Measurements from ENCODE around the gene RAB3C.

RAB3C gene

DNA sequence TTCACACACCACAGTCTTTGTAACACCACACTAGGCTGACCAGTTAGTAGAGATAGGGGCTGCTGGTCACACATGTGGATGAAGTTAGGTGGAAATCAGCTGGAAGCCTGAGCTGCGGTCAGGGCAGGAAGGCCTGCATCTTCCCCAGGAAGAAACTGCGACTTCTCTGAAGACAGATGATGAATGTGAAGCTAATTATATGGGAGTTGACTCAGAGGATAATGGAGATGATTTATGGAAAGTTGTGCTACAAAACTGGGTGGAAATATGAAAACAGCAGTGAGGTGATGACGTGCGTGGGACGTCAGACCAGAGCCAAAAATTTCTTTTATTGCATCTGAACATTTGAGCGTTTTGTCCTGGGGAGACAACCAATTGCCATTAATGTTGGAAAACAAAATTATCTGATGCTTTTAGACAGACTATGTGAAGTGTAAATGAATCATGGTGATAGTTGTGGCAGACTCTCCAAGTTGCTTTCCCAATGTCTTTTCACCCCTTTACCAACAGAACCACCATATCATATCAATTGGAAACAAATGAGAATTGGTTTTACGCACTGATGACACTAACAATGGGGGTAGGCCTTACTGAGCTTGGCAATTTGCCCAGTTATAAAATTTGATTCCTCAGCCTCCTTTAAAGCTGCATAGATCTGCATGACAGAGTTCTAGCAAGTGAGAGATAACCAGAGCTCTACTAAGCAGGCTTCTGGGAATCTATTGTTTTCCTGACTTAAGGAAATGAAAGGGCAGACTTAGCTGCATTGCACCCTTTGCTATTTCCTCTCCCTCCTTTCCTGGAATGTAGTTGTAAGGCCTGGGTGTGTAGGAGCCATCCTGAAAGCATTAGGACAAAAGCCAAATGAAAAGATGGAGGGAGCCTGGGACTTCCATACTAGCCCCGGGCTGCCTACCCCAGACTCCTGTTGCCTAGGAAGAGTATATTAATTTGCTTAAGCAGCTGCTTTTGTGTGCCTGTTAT lies 84.0 kb downstream of the RAB3C start:
- Mint-ChIP-seq H3K27me3 (ENCODE audit: low read depth, poor library complexity) (no peaks in the 10 kb centered on the region), H3K27ac (no peak overlapping the region), H3K36me3 (ENCODE audit: low read depth) (no peaks in the 10 kb centered on the region), H3K4me1 (peaks cover 8% of the 10 kb centered on the region), H3K4me3 (no peak overlapping the region), H3K9me3 (no peaks in the 10 kb centered on the region)
- DNase-seq: no peak
- TF ChIP-seq, protein P1, sequence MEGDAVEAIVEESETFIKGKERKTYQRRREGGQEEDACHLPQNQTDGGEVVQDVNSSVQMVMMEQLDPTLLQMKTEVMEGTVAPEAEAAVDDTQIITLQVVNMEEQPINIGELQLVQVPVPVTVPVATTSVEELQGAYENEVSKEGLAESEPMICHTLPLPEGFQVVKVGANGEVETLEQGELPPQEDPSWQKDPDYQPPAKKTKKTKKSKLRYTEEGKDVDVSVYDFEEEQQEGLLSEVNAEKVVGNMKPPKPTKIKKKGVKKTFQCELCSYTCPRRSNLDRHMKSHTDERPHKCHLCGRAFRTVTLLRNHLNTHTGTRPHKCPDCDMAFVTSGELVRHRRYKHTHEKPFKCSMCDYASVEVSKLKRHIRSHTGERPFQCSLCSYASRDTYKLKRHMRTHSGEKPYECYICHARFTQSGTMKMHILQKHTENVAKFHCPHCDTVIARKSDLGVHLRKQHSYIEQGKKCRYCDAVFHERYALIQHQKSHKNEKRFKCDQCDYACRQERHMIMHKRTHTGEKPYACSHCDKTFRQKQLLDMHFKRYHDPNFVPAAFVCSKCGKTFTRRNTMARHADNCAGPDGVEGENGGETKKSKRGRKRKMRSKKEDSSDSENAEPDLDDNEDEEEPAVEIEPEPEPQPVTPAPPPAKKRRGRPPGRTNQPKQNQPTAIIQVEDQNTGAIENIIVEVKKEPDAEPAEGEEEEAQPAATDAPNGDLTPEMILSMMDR (IDR thresholded peaks at IDR 0.05): no peak

DNA sequence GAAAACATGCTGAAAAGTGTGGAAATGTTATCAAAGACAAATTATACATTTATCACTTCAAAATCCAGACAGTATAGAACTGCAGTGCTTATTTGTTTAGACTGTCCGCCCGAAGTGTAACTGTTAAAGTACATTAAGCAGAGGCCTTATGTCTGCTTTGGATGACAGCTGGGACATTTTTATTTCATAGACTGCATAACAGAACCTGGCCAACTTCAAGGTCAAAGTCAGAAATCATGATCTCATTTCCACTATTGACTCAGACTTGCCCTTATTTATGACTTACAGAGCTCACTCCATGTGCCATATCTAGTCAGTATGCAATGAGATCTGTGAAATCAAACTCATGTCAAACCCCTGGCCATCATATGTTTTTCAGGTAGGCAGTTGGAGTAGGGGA lies 87.7 kb downstream of the RAB3C start:
- Mint-ChIP-seq H3K36me3 (ENCODE audit: low read depth) (no peaks in the 10 kb centered on the region), H3K9me3 (no peaks in the 10 kb centered on the region), H3K27me3 (ENCODE audit: low read depth, poor library complexity) (no peaks in the 10 kb centered on the region), H3K4me3 (no peak overlapping the region), H3K27ac (no peak overlapping the region), H3K4me1 (peaks cover 8% of the 10 kb centered on the region)
- TF ChIP-seq, protein P1 (IDR thresholded peaks at IDR 0.05): no peak
- DNase-seq: no peak

DNA sequence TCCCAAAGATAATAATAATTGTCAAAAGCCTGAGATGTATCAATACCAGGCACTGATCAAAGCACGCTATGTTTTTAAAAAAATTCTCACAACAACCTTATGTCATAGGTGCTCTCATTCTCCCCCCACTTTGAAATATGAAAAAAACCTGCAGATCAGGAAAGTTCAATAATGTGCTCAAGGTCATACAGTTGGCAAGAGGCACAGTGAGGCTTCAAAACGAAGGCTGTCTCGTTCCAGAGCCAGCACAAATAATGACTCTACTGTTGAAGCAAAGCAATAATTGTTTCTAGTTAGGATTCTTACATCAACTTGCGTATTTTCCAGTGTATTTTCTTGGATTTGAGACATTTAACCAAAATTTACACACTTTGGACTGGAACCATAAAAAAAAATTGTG lies 88.3 kb downstream of the RAB3C start:
- Mint-ChIP-seq H3K4me1 (peaks cover 8% of the 10 kb centered on the region), H3K9me3 (no peaks in the 10 kb centered on the region), H3K27ac (no peak overlapping the region), H3K4me3 (no peak overlapping the region), H3K27me3 (ENCODE audit: low read depth, poor library complexity) (no peaks in the 10 kb centered on the region), H3K36me3 (ENCODE audit: low read depth) (no peaks in the 10 kb centered on the region)
- TF ChIP-seq, protein P1 (IDR thresholded peaks at IDR 0.05): no peak
- DNase-seq: no peak

DNA sequence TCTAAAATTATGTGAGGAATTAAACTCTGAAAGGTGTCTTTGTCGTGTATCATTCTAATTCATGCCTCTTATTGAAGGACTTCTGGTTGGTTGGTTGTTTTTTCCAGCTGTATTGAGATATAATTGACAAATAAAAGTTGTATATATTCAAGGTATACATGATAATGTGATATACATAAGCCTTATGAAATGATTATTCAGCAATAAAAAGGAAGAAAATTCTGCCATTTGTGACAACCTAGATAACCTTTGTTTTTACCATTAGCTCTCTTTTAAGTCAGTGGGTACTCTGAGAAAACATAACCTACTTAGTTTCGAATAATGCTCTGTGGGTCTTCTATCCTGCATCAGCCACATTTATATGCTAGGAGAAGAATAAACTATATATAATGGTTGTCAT lies 89.6 kb downstream of the RAB3C start:
- no peak for DNase-seq
- H3K4me3 Mint-ChIP-seq: no peak overlapping the region
- H3K9me3 Mint-ChIP-seq: no peaks in the 10 kb centered on the region
- no peak overlapping the region for H3K27ac Mint-ChIP-seq
- no peaks in the 10 kb centered on the region for H3K36me3 Mint-ChIP-seq (ENCODE audit: low read depth)
- H3K27me3 Mint-ChIP-seq (ENCODE audit: low read depth, poor library complexity): no peaks in the 10 kb centered on the region
- peaks cover 6% of the 10 kb centered on the region for H3K4me1 Mint-ChIP-seq
- TF ChIP-seq, protein P1 (IDR thresholded peaks at IDR 0.05): no peak

DNA sequence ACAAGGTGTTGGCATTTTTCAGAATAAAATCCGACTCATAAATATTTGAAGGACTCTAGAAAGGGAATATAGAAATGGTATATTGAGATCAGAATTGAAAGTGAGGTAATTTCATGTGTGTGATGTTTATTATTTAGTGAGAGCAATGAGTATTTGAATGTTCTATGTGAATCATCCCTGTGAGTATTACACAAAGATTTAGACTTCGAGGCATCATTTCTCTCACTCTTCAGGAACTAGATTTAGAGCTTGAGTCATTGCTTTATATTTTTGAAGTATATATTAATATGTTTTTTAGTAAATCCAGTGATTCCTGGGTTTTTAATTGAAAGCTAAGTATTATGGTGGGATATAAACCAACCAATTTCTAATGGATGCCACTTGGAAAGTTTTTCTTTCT lies 91.2 kb downstream of the RAB3C start:
- TF ChIP-seq, protein P1 (IDR thresholded peaks at IDR 0.05): no peak
- H3K9me3 Mint-ChIP-seq: no peaks in the 10 kb centered on the region
- no peak overlapping the region for H3K27ac Mint-ChIP-seq
- H3K4me1 Mint-ChIP-seq: peaks cover 6% of the 10 kb centered on the region
- no peak for DNase-seq
- H3K36me3 Mint-ChIP-seq (ENCODE audit: low read depth): no peaks in the 10 kb centered on the region
- H3K4me3 Mint-ChIP-seq: no peak overlapping the region
- H3K27me3 Mint-ChIP-seq (ENCODE audit: low read depth, poor library complexity): no peaks in the 10 kb centered on the region

DNA sequence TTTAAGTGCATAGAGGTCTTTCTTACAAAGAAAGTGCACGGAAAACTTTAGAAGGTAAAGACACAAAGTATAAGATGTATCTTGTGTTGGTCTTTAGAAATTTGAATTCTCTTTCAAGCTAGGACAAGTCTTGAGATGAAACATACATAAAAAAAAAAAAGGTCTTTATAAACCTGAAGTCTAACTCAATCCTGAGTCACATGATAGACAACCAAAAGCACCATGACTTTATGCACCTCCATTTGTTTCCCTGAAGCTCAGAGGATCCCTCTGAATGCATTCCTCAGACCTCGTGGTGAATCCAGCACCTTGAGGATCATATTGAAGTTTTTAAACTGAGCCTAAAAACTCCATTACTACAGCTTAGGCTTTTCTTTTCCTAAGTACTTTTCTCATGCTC lies 91.8 kb downstream of the RAB3C start:
- no peak for DNase-seq
- Mint-ChIP-seq H3K4me3 (no peak overlapping the region), H3K27ac (no peak overlapping the region), H3K9me3 (no peaks in the 10 kb centered on the region), H3K27me3 (ENCODE audit: low read depth, poor library complexity) (no peaks in the 10 kb centered on the region), H3K4me1 (peaks cover 6% of the 10 kb centered on the region), H3K36me3 (ENCODE audit: low read depth) (no peaks in the 10 kb centered on the region)
- TF ChIP-seq, protein P1 (IDR thresholded peaks at IDR 0.05): no peak
